Ovary (tissue), 3 donors: Measurements from ENCODE around the gene DPP4.

Experiments
- EP300 ChIP-seq: sonication (generic); formaldehyde crosslinking; IDR thresholded peaks from one replicate; pipeline ENCODE4 v1.6.1; 2017; ENCODE audit warnings: antibody characterized with exemption
- POLR2A ChIP-seq: fragments of 450-650 bp; IDR thresholded peaks from one replicate; pipeline ENCODE4 v1.6.1; 2017; ENCODE audit warnings: antibody characterized with exemption, mild to moderate bottlenecking, moderate library complexity
- TF ChIP-seq, protein P1 (sequence below), 3 donors: fragments of 450-650 bp in 2 of 3; fragments of 200-600 bp in 1 of 3; IDR thresholded peaks; one replicate each; pipeline versions ENCODE4 v1.5.1 to v1.8.0; 2016 to 2022; ENCODE audit warnings: antibody characterized with exemption in 3 of 3, mild to moderate bottlenecking in 1 of 3
- donor health status: DM: no; HTN: no; CAD: no.

DNA sequence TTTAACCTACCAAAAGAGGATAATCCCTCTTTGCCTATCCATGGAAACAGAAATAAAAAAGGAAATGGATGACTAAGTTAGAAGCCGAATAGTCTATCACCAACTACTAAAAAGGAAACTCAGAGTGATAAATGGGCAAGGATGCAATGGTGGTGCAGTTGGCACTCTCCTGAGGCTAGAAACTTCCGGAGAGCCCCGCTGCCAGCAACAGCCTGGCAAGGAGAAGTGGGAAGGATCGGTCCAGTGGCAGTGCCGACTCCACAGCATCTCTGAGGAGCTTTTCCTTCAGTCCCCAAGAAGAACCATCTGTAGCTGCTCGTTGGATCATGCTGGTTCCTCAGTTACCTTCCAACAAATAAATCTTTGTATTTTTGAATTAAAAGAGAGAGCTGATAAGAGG lies 74.7 kb downstream of the DPP4 start:
- TF ChIP-seq POLR2A (no peak), EP300 (no peak)
- TF ChIP-seq, protein P1, sequence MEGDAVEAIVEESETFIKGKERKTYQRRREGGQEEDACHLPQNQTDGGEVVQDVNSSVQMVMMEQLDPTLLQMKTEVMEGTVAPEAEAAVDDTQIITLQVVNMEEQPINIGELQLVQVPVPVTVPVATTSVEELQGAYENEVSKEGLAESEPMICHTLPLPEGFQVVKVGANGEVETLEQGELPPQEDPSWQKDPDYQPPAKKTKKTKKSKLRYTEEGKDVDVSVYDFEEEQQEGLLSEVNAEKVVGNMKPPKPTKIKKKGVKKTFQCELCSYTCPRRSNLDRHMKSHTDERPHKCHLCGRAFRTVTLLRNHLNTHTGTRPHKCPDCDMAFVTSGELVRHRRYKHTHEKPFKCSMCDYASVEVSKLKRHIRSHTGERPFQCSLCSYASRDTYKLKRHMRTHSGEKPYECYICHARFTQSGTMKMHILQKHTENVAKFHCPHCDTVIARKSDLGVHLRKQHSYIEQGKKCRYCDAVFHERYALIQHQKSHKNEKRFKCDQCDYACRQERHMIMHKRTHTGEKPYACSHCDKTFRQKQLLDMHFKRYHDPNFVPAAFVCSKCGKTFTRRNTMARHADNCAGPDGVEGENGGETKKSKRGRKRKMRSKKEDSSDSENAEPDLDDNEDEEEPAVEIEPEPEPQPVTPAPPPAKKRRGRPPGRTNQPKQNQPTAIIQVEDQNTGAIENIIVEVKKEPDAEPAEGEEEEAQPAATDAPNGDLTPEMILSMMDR (IDR thresholded peaks at IDR 0.05) = no peak
